Left kidney (tissue), 2 donors: Measurements from ENCODE around the gene ISL2. TPM values are rescaled to one million over a fixed set of nuclear protein-coding genes. Genes with fewer than 3 reads are reported as not detected.
A peak's percentile ranks its signal among the peaks of the same experiment; 100 is the strongest.

Source experiments
- DNase-seq: peaks from one replicate; pipeline ENCODE4 v3.0.0-alpha.2; 2013
- polyA plus RNA-seq: library from polyadenylated mRNA; unstranded; fragments of 120-200 nt; gene quantifications from one replicate; pipeline ENCODE4 v1.2.1, GENCODE V29; 2013; ENCODE audit not compliant: insufficient read length

ISL2 gene
- polyA plus RNA-seq, 1 donor, result not detected

DNA sequence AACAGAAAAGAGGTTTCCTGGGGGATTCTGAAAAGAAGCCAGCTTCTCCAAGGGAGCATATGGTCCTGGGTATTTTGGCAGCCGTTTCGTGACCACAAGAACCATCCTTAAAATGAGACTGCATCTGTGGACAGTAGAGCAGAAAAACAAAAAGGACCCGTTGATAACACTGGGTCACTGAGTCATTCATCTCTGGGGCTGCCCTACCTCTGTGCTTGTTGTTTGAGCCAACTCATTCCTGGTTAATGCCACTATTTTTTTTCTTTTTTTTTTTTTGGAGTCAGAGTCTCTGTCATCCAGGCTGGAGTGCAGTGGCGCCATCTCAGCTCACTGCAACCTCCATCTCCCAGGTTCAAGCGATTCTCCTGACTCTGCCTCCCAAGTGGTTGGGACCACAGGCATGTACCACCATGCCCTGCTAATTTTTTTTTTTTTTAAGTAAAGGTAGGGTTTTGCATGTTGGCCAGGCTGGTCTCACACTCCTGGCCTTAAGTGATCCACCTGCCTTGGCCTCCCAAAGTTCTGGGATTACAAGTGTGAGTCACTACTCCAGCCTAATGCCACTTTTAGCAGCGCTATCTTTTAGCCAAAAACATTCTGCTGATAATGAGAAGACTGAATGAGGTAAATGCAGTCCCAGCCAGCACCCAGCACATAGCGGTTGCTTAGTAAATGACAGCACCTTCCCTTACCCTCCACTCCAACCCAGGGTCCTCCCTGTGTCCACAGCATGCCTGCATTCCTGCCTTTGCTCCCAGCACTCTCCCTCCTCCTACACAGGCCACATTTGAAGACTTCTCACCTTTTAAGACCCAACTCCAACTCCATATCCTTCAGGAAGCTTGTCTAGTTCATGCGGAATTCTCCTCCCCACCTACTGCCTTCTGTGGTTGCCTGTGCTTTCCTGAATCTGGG lies 9.1 kb upstream of the ISL2 start:
- no peak for DNase-seq

DNA sequence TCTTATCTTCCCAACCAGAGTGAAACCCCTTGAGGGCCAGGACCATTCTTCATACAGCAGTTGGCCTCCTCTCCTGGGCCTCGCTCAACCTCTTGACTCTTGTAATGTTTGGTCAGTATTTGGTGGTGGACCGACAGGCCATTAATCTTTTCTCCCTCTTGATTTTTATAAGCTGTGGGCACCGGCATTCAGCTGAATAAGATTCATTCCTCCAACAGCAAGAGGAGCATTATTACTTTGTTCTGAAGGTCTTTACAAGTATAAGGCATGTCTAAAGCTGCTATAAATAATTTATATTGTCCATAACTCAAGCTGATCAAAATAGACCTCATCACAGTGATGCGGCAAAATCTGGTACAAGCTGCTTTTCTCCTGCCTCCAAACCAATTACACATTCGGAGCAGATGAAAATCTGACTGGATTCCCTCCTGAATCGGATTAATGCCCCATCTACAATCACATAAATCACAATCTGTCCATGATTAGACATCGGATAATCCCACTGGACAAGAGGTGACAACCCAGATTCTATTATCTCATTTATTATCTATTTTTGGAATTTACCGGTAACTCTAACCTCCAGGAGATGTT lies 8.4 kb upstream of the ISL2 start:
- no peak for DNase-seq

GRCh38 chr15:76328958-76329357 lies 7.6 kb upstream of the ISL2 start:
- DNase-seq, result no peak

DNA sequence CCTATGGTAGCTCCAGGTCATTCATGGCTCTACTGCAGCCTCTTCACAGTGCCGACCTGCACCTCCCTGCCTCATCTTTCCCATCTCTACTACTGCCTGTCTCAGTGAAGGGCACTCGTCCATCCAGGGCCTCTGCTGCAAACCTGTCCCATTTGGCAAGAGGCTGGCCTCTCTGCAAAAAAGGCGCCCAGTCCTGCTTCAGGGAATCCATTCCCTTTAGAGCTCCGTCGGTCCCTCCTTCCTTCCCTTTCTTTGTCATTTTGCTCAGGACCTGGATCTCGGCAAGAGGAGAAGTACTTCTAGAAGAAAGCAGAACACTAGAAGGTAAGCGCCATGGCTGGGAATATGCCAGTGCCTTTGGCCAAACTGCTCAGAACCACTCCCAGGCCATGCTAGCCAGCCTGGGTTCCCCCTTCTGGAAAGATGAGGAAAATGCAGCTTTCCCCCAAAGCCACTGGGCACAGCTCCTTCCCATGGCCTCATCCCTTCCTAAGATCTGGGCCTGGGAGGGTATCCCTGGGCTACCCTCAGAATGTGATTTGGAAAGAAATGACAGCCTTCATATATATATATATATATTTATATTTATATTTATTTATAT lies 6.4 kb upstream of the ISL2 start:
- DNase-seq, result peak; percentile 43

GRCh38 chr15:76332796-76333195 lies 3.8 kb upstream of the ISL2 start:
- no peak for DNase-seq

DNA sequence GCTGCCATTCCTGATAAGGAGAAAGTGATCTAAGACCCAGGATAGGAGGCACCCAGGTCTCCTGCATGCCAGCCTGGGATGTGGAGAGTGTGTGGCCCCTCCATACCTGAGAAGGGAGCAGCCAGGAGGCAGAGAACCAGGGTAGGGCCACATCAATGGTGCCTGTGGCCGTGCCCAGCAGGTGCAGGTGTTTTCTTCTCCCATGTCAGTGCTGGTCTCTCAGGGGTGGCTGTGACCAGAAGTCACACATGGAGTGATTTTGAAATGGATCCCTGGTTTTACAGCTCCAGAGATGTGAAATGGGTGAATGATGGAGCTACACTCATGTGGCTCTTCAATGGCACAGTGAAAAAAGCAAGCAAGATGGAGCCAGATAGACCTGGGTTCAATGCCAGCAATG lies 3.3 kb upstream of the ISL2 start:
- no peak for DNase-seq

- DNase-seq, result no peak
Observed at GRCh38 chr15:76333720-76334437, 2.7 kb upstream of the ISL2 start.

- DNase-seq, result no peak
Observed at GRCh38 chr15:76334438-76335306, 1.9 kb upstream of the ISL2 start.

- DNase-seq, result peak; percentile 28
Observed at GRCh38 chr15:76335307-76336253, 993 bp upstream of the ISL2 start.

GRCh38 chr15:76337059-76337695 lies 604 bp downstream of the ISL2 start:
- peak; percentile 42 for DNase-seq

DNA sequence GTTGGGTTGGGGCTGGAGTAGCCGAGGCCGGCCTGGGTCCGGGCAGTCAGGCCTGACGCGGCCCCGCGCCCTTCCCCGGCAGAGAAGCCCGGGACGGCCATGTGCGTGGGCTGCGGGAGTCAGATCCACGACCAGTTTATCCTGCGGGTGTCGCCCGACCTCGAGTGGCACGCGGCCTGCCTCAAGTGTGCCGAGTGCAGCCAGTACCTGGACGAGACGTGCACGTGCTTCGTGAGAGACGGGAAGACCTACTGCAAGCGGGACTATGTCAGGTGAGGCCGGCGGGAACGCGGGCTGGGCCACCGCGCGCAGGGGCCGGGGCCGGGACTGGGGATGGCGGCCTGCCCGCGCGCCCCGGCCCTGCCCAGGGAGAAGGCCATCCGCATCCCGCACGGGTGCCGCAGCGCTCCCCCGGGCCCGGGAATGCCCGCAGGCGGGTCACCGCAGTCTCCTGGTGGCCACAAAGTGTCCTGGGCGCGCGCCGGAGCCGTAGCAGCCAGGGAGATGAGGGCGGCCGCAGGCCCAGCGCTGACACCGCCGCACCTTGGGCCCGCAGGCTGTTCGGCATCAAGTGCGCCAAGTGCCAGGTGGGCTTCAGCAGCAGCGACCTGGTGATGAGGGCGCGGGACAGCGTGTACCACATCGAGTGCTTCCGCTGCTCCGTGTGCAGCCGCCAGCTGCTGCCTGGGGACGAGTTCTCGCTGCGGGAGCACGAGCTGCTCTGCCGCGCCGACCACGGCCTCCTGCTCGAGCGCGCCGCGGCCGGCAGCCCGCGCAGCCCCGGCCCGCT lies 1.3 kb downstream of the ISL2 start:
- DNase-seq, result peak; percentile 18

DNA sequence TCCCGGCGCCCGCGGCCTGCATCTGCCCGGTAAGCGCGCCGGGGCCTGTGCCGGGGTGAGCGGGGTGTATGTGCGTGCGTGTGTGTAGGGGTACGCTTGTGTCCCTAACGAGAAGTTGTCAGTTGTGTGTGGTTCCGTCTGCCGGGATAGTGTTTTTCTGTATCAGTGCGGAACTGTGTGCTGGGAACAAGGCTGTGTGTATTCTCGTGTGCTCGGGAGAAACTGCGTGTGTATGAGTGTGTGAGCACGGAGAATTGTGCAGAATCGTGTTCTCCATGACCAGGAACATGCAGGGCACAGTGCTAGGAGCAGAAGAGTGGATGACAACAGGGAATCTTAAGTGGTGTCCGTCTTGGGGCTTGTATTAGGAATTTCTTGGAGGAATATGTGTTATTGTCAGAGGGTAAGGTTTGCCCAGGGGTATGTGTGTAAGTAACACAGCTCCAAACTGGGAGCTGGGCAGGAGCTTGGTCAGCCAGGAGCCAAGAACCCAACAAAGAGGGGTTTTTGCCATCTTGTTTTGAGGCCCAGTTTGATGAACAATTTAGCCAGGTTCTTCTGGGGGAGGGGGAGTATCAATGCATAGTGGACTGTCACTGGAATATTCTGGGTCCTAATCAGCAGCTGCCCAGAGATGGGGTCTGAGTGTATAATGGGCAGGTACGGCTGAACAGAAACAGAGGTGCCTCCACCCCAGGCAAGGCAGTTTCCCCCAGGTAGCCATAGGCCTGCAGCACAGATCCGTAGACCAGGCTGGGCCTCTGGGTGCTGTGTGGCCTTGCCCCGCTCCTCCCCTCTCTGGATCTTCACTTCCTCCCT lies 2.1 kb downstream of the ISL2 start:
- DNase-seq, result peak; percentile 7

- peak; percentile 27 for DNase-seq
Observed at GRCh38 chr15:76339305-76340197, 3.0 kb downstream of the ISL2 start.

- DNase-seq, result peak; percentile 40
Observed at GRCh38 chr15:76340198-76340802, 3.7 kb downstream of the ISL2 start.

DNA sequence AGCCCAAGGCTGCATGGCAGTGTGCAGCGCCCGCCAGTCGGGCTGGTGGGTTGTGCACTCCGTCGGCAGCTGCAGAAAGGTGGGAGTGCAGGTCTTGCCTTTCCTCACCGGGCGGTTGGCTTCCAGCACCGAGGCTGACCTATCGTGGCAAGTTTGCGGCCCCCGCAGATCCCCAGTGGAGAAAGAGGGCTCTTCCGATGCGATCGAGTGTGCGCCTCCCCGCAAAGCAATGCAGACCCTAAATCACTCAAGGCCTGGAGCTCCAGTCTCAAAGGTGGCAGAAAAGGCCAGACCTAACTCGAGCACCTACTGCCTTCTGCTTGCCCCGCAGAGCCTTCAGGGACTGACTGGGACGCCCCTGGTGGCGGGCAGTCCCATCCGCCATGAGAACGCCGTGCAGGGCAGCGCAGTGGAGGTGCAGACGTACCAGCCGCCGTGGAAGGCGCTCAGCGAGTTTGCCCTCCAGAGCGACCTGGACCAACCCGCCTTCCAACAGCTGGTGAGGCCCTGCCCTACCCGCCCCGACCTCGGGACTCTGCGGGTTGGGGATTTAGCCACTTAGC lies 4.3 kb downstream of the ISL2 start:
- DNase-seq, result peak; percentile 11
